ENCODE results near the gene CLDN15.
A peak's percentile ranks its signal among the peaks of the same experiment; 100 is the strongest.
"Not testable (repeated sequence)": the region's sequence is repeated elsewhere in the genome, so short reads cannot be mapped to it uniquely, and the experiment has no call there.

The CLDN15 gene

GRCh38 chr7:101237206-101238067, at the start of gene CLDN15:
TSS of gene CLDN15 (minus strand) at chr7:101237802. CDS start at chr7:101237581, 221 bp downstream.
- no peak for DNase-seq (ENCODE audit: low read depth in 2 of 2, low spot score in 1 of 2)

DNA sequence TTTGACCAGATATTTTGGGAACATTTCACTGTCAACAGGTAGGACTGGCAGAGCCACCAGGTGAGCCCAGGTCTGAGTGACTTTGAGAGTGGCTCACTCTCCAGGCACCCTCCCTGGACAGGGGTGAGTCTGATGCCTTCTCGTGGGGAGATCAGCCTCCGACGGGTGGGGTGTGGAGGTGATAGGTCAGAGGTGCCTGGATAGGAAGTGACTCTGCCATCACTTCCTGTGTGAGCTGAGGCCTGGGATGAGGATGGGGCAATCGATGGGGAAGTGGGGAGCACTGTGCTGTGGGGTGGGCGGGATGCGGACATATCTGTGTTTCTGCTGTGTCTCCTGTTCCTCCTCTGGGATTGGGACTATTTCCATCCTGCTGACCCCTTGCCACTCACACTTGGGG, 49.4 kb upstream of the CLDN15 start:
- no peak for DNase-seq (ENCODE audit: low read depth in 2 of 2, low spot score in 1 of 2)

DNA sequence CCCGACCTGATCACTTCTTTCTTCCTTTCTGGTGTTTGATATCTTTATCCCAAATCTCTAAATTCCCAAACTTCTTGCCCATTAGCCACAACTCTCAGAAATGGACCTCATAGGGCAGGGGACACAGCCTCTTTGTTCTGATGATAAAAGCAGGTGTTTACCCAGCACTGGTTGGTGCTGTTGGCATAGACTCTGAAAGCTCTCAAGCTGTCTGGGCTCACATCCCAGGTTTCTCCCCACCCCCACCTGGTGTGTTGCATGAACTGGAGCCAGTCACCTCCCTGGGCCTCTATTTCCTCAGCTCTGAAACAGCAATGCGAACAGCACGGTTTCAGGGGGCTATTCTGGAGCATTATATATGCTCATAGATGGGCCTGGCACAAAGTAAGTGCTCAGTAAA, 48.3 kb upstream of the CLDN15 start:
- not testable (repeated sequence) for DNase-seq (ENCODE audit: low read depth in 2 of 2, low spot score in 1 of 2)

DNA sequence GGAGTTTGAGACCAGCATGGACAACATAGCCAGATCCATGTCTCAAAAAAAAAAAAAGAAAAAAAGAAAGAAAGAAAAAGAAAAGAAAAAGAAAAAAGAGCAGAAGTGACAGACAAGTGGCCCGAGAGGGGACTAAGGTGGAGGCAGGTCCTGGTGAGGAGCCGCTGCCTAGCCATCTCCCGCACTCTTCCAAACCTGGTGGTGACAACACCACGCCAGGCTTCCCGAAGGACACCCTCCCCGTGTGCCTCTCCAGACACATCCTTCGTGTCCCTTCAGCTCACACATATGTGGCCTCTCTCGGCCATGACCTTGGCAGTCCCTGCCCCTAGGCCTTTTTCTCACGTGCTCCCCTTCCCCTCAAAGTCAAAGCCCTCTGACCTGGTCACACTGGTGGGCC, 47.6 kb upstream of the CLDN15 start:
- no peak for DNase-seq (ENCODE audit: low read depth in 2 of 2, low spot score in 1 of 2)

GRCh38 chr7:101280912-101281311, 43.3 kb upstream of the CLDN15 start:
- not testable (repeated sequence) for DNase-seq (ENCODE audit: low read depth in 2 of 2, low spot score in 1 of 2)

DNA sequence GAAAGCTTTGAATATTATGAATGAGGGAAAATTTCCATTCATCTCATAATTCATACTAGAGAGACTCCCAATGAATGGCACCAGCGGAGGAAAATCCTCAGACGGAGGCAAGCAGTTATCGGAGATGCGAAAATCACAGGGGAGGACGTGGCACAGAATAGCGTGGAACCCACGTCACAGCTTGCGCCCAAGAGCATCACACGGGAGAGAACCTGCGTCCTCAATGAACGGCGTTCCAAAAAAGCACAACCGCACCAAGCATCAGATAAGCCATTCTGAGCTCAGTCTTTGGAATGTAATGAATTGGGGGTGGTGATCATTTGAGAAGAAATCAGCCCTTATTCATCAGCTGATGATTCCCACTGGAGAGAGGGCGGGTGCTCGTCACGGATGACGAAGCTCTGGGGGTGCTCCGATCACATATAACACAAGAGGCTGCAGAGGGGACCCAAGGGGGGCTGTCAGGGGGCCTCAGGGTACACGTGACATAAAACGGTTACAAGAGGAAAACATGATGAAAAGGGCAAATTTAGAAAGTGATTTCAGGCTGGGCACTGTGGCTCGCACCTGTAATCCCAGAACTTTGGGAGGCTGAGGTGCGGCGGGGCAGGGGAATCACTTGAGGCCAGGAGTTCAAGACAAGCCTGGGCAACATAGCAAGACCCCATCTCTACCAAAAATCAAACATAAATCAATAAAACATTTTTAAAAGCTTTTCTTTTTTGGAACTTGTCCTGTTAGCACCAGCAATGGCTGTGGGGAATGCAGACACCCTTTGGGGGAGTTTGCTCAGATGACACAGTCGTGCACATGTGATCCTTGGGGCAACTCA, 41.1 kb upstream of the CLDN15 start:
- no peak for DNase-seq (ENCODE audit: low read depth in 2 of 2, low spot score in 1 of 2)

- no peak for DNase-seq (ENCODE audit: low read depth in 2 of 2, low spot score in 1 of 2)
Observed at GRCh38 chr7:101277155-101277554, 39.6 kb upstream of the CLDN15 start.

- DNase-seq (ENCODE audit: low read depth in 2 of 2, low spot score in 1 of 2) = no peak
Observed at GRCh38 chr7:101273206-101273605, 35.6 kb upstream of the CLDN15 start.

- DNase-seq (ENCODE audit: low read depth in 2 of 2, low spot score in 1 of 2) = no peak
Observed at GRCh38 chr7:101271021-101271420, 33.4 kb upstream of the CLDN15 start.

DNA sequence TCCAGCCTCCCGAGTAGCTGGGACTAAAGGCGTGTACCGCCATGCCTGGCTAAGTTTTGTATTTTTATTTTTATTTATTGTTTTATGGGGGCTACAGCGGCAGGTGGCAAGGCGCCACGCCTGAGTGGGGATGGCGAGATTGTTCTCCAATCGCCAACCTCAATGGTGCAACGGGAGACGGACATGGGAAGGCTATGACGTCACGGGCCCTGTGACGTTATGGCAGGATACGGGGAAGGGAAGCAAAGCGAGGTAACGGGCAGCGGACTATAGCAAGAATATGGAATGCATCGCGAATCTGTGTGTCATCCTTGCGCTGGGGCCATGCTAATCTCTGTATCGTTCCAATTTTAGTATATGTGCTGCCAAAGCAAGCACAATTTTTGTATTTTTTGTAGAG, 32.1 kb upstream of the CLDN15 start:
- DNase-seq (ENCODE audit: low read depth in 2 of 2, low spot score in 1 of 2) = no peak

DNA sequence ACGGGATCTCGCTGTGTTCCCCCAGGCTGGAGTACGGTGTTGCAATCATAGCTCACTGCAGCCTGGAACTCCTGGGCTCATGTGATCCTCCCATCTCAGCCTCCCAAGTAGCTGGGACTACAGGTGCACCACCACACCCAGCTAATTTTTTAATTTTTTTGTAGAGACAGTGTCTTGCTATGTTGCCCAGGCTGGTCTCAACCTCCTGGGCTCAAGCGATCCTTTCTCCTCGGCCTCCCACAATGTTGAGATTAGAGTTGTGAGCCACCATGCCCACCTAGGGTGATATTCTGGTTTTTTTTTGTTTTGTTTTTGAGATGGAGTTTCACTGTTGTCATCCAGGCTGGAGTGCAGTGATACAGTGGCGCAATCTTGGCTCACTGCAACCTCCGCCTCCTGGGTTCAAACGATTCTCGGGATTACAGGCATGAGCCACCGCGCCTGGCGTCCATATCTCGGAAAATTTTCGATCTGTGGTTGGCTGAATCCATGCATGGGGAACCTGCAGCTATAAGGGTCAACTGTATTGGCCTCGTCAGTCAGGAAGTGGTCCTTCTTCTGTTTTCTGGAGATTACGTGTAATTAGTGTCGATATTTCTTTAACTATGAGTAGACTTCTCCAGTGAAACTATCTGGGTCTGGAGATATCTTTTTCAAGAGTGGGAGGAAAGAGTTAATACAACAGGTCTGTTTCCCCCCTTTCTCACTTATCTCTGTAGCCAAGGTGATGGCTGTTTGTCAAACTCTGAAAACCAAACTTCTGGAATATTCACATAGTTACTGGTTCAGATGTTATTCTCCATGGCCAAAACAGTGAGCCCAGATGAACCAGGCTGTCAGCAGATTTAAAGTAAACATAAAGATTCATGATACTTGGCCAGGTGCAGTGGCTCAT, 28.3 kb upstream of the CLDN15 start:
- no peak for DNase-seq (ENCODE audit: low read depth in 2 of 2, low spot score in 1 of 2)

DNA sequence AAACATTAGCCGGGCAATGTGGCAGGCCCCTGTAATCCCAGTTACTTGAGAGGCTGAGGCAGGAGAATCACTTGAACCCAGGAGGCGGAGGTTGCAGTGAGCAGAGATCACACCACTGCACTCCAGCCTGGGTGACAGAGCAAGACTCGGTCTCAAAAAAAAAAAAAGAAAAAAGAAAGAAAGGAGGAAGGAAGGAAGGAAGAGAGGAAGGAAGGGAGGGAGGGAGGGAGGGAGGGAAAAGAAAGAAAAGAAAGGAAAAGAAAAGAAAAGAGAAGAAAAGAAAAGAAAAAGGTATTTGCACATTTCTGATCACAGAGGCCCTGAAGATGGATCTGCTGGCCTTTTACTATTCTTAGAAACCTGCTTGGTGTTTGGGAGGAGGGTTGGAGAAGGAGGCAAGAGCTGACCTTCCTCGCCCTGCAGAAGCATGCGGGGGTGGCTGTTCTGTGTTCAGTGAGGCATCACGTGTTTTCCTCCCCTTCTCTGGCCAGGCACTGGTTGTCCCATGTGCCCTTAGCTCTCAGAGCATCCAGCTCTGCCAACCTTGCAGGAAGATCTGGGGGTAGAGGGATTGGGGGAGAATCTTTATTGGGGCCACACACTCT, 26.6 kb upstream of the CLDN15 start:
- not testable (repeated sequence) for DNase-seq (ENCODE audit: low read depth in 2 of 2, low spot score in 1 of 2)

GRCh38 chr7:101258243-101258731, 20.7 kb upstream of the CLDN15 start:
- no peak for DNase-seq (ENCODE audit: low read depth in 2 of 2, low spot score in 1 of 2)

DNA sequence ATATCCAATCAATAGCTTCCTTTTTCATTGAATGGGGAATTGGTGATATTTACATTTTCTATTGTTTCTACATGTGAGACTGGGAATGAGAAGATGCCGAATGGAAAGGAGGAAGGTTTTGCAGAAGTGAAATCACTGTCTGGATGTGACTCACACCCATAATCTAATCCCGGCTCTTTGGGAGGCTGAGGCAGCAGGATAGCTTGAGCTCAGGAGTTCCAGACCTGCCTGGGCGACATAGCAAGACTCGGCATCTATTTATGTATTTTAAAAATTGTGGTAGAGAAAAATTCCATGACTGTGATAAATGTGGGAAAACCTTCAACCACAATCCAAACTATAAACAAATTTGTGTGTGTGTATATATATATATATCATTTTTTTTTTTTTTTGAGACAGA, 18.2 kb upstream of the CLDN15 start:
- no peak for DNase-seq (ENCODE audit: low read depth in 2 of 2, low spot score in 1 of 2)

GRCh38 chr7:101253199-101253598, 15.6 kb upstream of the CLDN15 start:
- not testable (repeated sequence) for DNase-seq (ENCODE audit: low read depth in 2 of 2, low spot score in 1 of 2)

- DNase-seq (ENCODE audit: low read depth in 2 of 2, low spot score in 1 of 2) = peak; percentile 97 to 98
Observed at GRCh38 chr7:101251871-101252659, 14.5 kb upstream of the CLDN15 start.

GRCh38 chr7:101250324-101250723, 12.7 kb upstream of the CLDN15 start:
- DNase-seq (ENCODE audit: low read depth in 2 of 2, low spot score in 1 of 2) = no peak

GRCh38 chr7:101248276-101248675, 10.7 kb upstream of the CLDN15 start:
- no peak for DNase-seq (ENCODE audit: low read depth in 2 of 2, low spot score in 1 of 2)

DNA sequence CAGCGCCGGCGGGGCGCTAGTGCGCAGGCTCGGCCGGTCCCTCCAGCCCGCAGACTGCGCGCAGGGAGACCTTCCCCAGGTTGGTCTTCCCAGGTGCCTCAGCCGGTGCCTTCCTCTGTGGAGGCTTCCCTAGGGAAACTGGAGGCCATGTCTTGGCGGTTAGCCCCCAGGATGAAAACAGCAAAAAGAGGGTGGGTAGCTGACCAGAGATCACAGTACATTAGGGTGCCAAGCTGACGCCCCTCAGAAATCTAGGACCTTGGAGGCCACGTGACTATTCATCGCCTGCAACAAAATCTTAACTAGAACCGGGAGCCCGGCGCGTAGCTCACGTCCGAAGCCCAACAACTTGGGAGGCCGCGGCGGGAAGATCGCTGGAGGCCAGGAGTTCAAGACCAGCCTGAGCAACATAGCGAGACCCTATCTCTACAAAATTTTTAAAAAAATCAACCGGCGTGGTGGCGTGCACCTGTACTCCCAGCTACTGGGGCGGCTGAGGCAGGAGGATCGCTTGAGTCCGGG, 7.6 kb upstream of the CLDN15 start:
- DNase-seq (ENCODE audit: low read depth in 2 of 2, low spot score in 1 of 2) = no peak

All from stimulated activated CD8-positive, alpha-beta memory T cell treated with anti-CD3 and anti-CD28 coated beads, Interleukin-4, amount 100 ng/mL, for 4 hours (primary cell).